HG03103 (cell line): Measurements from ENCODE around the gene MOV10L1.

Experiments used
- ATAC-seq: cut with Tn5 transposase; IDR thresholded peaks from one replicate; pipeline ENCODE4 v1.9.1; 2021; ENCODE audit warnings: low read depth; ENCODE audit not compliant: unreplicated experiment

Gene MOV10L1

GRCh38 chr22:50173311-50173982, 83.6 kb downstream of the MOV10L1 start:
- ATAC-seq = no peak

- no peak for ATAC-seq
Observed at GRCh38 chr22:50173983-50174355, 84.2 kb downstream of the MOV10L1 start.

- ATAC-seq = no peak
Observed at GRCh38 chr22:50174382-50175190, 84.8 kb downstream of the MOV10L1 start.

- ATAC-seq = no peak
Observed at GRCh38 chr22:50175191-50175461, 85.3 kb downstream of the MOV10L1 start.

GRCh38 chr22:50175921-50176849, 86.4 kb downstream of the MOV10L1 start:
- ATAC-seq = no peak

- no peak for ATAC-seq
Observed at GRCh38 chr22:50176850-50177536, 87.2 kb downstream of the MOV10L1 start.

- ATAC-seq = no peak
Observed at GRCh38 chr22:50177537-50178470, 88.0 kb downstream of the MOV10L1 start.

- no peak for ATAC-seq
Observed at GRCh38 chr22:50178471-50178864, 88.7 kb downstream of the MOV10L1 start.

- no peak for ATAC-seq
Observed at GRCh38 chr22:50178871-50179869, 89.4 kb downstream of the MOV10L1 start.

- ATAC-seq = no peak
Observed at GRCh38 chr22:50179937-50180726, 90.3 kb downstream of the MOV10L1 start.

- ATAC-seq = no peak
Observed at GRCh38 chr22:50180727-50181521, 91.1 kb downstream of the MOV10L1 start.

- ATAC-seq = no peak
Observed at GRCh38 chr22:50182176-50183081, 92.6 kb downstream of the MOV10L1 start.

GRCh38 chr22:50183141-50183971, 93.5 kb downstream of the MOV10L1 start:
- no peak for ATAC-seq

- no peak for ATAC-seq
Observed at GRCh38 chr22:50184004-50184901, 94.4 kb downstream of the MOV10L1 start.
